Hippocampal formation (tissue), 2 donors: ENCODE results near the gene AADACL4.

Source experiments
- DNase-seq, 2 donors: peaks; one replicate each; lab custom pipeline; 2025; lab: John Stamatoyannopoulos, UW

AADACL4 gene

GRCh38 chr1:12643785-12644184, at the start of gene AADACL4:
AADACL4 (plus strand) TSS chr1:12644085; CDS start chr1:12644547, 462 bp downstream.
- DNase-seq, result no peak

GRCh38 chr1:12594490-12594889, 49.4 kb upstream of the AADACL4 start:
- no peak for DNase-seq

- peak; percentile 12 to 39 for DNase-seq
Observed at GRCh38 chr1:12594966-12595756, 48.7 kb upstream of the AADACL4 start.

GRCh38 chr1:12595757-12596006, 48.2 kb upstream of the AADACL4 start:
- DNase-seq, result no peak

- peak; percentile 42 for DNase-seq
Observed at GRCh38 chr1:12596007-12596821, 47.7 kb upstream of the AADACL4 start.

GRCh38 chr1:12597792-12598191, 46.1 kb upstream of the AADACL4 start:
- peak in 1 of 2 donors; percentile 26 for DNase-seq

GRCh38 chr1:12598974-12599373, 44.9 kb upstream of the AADACL4 start:
- DNase-seq, result no peak

- no peak for DNase-seq
Observed at GRCh38 chr1:12599657-12600056, 44.2 kb upstream of the AADACL4 start.

- no peak for DNase-seq
Observed at GRCh38 chr1:12600335-12600734, 43.5 kb upstream of the AADACL4 start.

- no peak for DNase-seq
Observed at GRCh38 chr1:12600880-12601633, 42.8 kb upstream of the AADACL4 start.

- no peak for DNase-seq
Observed at GRCh38 chr1:12601700-12602658, 41.9 kb upstream of the AADACL4 start.

- DNase-seq, result no peak
Observed at GRCh38 chr1:12602659-12603024, 41.2 kb upstream of the AADACL4 start.

GRCh38 chr1:12603224-12603623, 40.7 kb upstream of the AADACL4 start:
- DNase-seq, result no peak

GRCh38 chr1:12604114-12604874, 39.6 kb upstream of the AADACL4 start:
- DNase-seq, result no peak

GRCh38 chr1:12604986-12605385, 38.9 kb upstream of the AADACL4 start:
- DNase-seq, result no peak

- no peak for DNase-seq
Observed at GRCh38 chr1:12607263-12607662, 36.6 kb upstream of the AADACL4 start.

GRCh38 chr1:12608311-12608957, 35.5 kb upstream of the AADACL4 start:
- DNase-seq, result no peak

- no peak for DNase-seq
Observed at GRCh38 chr1:12609469-12610003, 34.3 kb upstream of the AADACL4 start.

- no peak for DNase-seq
Observed at GRCh38 chr1:12610305-12610935, 33.5 kb upstream of the AADACL4 start.
